UCSD-AML1 (cell line): ENCODE results near the gene SH3BP4.
"Not testable (repeated sequence)": the region's sequence is repeated elsewhere in the genome, so short reads cannot be mapped to it uniquely, and the experiment has no call there.

Experiments used
- DNase-seq: peaks from one replicate; lab custom pipeline; 2025; ENCODE audit not compliant: unreplicated experiment; lab: John Stamatoyannopoulos, UW

SH3BP4 gene

DNA sequence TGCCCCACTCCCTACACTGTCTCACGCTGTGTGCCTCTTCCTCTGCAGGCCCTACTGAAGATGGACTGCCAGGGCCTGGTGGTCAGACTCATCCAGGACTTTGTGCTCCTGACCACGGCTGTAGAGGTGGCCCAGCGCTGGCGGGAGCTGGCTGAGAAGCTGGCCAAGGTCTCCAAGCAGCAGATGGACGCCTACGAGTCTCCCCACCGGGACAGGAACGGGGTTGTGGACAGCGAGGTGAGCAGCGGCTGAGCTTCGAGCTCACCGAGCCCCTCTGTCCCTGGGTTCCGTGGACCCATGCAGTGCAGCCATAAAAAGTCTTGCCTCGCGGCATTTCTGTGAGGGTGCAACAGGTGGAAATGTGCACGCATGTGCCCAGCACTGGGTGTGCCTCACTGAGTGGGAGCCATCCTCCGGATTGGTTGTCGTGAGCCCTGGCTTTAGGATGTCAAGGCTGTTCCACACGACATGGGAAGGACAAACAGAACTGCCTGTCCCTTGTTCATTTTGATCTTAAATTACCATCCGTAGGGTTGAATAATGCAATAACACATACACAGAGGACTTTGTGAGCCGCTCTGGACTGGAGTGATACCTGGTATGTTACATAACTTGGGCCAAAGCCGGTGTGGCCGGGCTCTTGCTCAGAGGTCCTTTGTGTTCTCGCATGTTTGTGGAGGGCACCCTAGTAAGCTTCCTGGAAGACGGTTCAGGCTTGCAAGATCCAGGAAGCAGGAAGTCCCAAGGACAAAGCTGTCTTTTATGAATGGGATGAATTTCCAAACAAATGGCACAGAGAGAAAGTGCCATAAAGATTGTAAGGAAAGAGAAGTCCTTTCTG lies 100.9 kb downstream of the SH3BP4 start:
- DNase-seq = no peak

DNA sequence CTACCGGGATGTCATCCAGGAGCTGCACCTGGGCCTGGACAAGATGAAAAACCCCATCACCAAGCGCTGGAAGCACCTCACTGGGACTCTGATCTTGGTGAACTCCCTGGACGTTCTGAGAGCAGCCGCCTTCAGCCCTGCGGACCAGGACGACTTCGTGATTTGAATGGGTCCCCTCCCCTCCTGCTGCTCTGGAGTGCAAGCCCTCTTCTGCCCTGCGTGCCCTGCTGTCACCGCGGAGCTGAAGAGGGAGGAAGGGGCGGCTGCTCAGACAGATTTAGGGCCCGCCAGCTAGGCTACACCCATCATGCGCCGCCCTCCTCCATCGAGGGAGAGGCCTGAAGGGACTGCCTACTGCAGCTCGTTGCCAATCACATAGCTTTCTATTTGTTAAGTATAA lies 101.8 kb downstream of the SH3BP4 start:
- DNase-seq = no peak

DNA sequence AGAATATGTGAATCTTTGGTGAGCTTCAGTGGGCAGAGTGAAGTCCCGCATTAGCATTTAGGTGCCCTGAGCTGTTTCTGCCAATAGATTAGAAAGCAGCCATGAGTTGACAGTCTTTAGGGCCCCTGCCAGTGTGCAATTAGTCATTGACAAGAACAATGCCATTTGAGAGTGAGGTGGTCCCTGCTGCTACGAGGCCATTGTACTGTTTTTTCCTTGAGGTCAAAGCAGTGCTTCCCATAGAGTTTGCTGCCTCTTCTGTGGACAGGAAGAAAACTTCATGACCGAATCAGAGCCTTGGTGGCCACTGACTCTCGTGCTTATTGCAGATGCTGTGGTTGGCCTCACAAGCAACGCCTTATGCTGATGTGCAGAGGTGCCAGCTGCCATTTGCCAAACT lies 102.7 kb downstream of the SH3BP4 start:
- no peak for DNase-seq

DNA sequence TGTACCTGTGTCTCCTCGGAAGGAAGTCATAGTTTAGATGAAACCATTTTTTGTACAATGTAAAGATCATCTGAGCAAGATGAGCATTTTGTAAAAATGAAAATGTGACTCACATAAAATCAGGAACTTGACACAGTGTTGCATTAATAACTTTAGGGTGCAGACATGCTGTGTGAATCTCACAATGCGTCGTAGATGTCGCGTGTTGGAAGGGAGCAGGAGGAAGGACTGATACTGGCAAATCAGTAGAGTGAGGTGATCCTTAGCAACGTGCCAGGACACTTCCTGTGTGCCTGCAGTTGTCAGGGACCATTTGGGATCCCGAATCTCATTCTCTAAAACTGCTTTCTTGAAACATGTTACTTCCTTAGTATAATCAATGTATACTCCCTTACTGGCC lies 103.1 kb downstream of the SH3BP4 start:
- DNase-seq = no peak

DNA sequence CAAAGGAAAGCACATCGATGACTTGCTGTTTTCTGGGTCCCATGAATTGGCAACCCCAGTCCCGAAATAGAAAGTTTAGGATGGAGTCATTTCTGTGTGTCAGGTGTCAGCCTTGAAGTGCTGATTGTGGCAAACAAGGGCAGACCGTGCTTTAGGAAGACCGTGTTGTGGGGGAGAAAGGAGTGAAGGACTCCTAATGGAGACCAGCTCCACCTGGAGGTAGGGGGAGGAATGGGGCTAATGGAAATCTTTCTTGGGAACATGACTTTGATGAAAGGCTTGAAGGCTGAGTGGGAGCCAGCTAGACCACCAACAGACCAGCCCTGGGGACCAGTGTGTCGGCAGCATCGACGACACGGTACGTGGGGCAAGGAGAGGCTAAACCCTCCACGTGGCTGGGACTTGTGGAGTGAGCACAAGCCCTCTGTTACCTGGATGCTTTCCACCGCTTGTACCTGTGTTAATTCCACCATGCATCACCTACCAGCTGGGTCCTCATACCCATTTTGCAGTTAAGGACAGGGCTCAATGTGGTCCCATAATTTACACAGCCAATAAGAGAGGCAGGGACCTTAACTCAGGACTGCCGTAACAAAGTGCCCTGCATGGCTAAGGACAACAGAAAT lies 104.2 kb downstream of the SH3BP4 start:
- DNase-seq = no peak

DNA sequence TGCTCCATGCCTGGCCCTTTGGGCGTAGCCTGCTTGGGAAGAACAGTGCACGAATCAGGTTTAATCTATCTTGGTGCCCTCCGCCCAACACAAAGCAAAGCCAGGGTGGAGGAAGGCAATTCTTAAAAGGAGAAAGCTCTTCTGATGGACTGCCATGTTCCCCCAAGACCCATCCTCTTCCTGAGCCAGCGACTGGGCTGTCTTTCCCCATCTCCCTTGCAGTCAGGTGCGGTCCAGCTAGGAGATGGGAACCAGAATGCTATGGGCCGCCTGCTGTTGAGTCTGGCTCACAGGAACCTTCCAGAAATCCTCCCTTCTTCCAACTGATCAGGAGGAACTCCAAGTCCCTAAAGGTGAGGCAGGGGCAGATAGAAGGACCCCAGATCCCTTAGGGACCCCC lies 105.0 kb downstream of the SH3BP4 start:
- DNase-seq = no peak

DNA sequence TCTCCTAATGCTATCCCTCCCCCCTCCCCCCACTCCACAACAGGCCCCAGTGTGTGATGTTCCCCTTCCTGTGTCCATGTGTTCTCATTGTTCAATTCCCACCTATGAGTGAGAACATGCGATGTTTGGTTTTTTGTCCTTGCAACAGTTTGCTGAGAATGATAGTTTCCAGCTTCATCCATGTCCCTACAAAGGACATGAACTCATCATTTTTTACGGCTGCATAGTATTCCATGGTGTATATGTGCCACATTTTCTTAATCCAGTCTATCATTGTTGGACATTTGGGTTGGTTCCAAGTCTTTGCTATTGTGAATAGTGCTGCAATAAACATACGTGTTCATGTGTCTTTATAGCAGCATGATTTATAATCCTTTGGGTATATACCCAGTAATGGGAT lies 105.8 kb downstream of the SH3BP4 start:
- not testable (repeated sequence) for DNase-seq

DNA sequence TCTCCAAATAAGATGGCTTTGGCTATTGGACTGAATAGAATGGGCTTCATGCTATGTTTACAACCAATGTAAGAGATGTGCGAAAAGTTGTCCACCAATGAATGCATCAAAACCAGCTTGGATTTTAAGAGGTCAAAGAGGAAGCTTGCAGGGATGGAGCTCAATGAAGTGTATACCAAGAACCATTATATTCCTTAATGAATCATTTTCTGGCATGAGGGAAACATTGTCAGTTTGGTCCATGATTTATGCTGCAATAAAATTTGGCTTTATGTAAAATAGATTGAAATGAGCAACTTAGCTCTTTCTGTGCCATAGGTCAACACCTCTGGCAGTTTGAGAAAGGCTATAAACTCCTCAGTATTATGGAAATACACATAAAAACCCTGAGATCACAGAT lies 107.3 kb downstream of the SH3BP4 start:
- DNase-seq = no peak

DNA sequence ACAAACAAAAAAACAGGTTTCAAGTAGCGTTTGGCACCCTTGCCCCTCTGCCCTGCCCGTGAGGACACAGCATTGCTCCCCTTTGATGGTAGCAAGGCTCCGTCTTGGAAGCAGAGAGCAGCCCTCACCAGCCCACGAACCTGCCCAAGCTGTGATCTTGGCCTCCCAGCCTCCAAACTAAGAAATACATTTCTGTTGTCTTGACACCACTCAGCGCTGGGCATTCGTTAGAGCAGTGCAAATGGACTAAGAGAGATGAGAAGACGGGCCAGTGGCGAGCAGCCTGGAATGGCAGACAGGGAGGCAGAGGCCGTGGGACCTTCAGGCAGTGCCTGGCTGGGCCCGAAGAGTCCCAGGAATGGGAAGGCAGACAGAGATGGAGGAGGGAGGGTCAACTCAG lies 109.8 kb downstream of the SH3BP4 start:
- DNase-seq = no peak

DNA sequence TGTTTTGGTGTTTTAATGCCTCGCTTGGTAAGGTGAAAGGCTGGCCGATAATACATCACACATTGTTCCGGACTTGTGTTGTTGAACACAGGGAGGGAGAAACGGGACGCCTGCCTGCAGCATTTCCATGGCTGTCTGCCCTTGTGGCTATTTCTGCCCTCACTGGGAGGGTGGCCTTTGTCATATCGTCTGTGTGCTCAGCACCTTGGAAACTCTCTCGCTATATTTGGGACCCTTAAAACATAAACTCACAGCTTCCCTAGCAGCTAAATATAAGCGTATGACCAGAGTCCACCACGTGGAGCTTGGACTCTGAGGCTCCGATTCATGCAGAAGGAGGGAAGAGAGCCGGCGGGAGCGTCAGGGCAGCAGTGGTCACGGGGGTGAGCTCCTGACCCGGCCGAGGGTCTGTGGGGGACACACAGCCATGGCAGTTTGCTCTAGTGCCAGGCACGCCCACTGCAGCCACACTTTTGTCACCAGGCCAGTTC lies 111.7 kb downstream of the SH3BP4 start:
- DNase-seq = no peak

DNA sequence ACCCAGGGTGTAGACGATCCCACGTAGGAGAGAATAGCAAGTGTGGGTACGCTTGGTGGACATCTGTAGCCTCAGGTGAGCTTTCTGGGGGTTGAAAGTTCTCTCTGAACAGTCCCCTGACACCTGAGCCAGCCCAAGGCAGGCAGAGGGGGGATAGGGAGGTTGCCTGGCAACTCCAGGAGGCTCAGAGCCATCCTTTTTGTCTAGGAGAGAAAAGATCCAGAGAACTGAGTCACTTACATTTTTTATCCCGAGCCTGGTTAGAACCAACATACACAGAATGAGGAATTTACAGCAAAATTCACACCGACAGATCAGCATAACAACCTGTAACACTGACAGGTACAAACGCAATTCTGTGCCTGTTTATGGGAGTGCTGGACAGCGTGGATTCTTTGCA lies 113.2 kb downstream of the SH3BP4 start:
- DNase-seq = no peak

DNA sequence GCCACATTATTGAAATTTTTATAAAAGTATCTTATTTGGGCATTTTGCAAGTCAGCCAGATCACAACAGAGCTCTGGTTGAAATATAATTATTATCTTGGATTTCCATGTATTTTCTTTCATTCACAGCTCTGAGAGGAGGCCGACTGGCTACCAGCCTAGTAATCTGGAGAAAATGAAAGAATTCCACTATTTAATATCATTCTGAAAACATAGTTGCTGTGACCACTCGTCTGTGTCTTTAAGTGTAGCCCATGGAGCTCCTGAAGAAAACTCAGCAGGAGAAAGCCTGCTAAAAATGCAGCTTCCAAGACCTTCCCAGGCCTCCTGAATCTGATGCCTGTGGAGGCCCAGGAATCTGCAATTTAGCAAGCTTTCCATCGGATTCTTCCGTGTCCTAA lies 114.7 kb downstream of the SH3BP4 start:
- DNase-seq = no peak

DNA sequence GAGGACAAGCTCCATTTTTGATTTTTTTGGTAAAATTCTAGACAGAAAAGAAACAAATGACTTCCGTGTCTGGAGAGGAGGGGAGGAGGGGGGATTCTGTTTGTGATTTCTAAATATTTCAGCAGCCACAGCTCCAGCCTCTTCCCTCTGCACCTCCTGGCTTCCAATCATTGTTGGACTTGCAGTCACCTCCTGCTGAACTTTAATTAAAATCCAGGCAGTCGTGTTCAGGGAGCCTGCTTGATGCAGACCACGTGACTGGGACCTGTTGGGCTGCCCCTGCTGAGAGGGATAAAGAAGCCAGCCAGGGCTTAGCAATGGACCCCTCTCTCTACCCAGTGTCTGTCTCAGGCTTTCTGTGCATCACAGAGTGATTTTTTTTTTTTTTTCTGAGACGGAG lies 115.1 kb downstream of the SH3BP4 start:
- DNase-seq = no peak

DNA sequence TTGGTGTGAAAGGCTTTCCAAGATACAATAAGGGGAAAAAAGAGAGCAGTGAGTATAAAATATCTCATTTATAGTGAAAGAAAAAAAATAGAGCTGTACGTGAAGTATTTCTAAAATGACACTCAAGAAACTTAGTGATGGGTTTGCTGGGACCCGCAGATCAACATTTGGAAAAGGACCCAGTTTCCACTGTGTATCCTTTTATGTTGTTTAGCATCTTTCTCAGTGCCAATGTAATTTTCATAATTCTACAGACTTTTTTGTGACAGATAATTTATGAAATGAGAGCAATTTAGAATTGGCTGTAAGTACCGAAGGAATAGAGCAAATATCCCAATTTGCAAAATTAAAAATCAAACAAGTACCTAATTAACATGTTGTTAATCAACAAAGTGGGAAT lies 116.9 kb downstream of the SH3BP4 start:
- DNase-seq = no peak

DNA sequence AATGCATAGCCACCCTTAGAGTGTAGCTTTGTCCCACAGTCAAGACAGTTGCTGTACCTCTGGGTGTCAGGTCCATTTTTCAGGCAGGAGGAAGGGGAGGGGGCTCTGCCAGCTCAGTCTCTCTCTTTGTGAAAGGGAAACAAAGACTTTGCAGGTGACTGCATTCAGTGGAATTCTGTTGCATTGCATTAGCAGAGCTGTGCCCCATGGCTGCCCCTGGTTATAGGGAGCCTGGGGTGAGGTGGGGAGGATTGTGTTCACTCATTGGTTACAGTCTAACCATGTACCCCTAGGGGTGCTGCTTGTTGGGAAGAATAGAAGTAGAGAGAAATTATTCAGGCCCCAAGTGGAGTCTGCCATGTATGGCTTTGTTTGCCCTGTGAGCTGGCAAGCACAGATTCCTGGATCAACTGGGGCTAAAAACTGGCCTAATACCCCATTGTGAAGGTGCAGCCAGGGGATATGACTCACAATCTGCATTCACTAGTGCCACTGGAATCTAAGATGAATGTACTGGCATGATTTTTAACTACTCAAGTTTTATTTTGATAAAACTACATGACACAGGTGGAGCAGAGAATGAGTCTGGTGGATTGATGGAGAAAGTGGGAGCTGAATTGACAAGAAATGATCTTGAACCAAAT lies 118.4 kb downstream of the SH3BP4 start:
- no peak for DNase-seq

DNA sequence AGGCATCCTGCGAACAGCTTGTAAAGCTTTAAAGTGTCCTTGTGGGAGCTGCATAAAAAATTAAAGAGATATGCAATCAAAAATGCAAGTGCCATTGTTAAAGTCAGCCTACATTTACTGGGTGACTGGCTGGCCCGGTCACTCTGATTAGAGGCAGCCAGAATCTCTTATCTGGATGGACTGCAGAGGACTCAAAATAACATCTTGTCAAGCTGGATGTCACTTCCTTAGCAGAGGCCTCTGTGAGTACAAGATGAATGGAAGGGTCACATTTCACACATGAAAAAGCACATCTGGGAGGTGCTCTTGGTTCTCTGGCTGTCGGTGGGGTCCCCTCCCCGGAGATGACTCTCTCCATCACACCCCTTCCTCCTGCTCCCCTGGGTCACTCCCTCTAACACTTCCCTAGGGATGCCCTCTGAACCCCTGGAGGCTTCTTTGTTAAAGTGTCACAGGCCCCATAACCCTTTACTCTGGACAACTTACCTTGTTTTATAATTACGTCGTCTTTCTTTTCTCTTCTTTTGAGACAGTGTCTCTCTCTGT lies 122.1 kb downstream of the SH3BP4 start:
- no peak for DNase-seq

DNA sequence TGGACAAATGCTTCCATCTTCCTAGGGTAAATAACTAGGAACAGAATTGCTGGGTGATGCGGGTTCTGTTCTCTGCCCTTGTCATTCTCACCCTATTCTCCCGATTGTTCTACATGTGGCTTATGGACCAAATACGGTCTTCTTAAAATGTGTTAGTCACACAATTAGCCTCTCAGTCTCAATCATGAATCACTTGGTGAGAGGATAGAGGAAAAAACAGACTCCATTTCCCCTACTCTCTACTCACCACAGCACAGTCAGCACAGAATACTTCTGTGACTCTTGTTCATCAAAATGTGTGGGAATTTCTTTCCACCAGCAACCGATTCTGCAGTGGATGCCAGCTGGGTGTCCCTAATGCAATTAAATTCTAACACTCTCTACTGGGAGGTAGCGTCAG lies 125.2 kb downstream of the SH3BP4 start:
- DNase-seq = no peak

DNA sequence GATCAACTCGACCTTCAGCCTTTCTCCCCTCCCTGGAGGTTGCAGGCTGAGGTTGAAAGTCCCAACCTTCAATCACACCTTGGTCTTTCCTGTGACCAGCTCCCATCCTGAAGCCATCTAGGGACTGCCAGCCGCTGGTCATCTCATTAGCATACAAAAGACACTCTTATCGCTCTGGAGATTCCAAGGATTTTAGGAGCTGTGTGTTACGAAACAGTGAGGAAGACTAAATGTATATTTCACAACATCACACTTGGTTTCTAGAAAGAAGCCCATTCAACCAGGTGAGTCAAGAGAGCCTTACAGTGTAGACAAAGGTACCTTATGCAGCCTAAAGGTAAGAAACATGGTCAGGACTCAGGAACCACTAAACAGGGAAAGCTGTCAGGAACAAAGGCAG lies 126.4 kb downstream of the SH3BP4 start:
- no peak for DNase-seq

DNA sequence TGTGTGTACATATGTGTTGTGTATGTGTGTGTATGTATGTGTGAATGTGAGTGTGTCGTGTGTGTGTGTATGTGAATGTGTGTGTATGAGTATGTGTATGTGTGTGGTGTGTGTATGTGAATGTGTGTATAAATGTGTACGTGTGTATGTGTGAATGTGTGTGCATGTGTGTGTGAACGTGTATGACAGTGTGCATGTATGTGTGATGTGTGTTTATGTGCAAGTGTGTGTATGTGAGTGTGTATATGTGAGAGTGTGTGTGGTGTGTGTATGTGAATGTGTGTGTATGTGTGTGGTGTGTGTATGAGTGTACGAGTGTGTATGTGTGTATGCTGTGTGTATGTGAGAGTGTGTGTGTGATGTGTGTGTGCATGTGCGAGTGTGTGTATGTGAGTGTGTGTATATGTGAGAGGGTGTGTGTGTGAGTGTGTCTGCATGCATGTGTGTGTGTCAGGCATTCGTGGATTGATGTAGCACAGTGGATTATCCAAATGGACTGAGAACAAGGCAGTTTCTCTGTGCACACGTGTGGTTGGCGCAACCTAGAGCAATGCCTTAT lies 127.2 kb downstream of the SH3BP4 start:
- no peak for DNase-seq

DNA sequence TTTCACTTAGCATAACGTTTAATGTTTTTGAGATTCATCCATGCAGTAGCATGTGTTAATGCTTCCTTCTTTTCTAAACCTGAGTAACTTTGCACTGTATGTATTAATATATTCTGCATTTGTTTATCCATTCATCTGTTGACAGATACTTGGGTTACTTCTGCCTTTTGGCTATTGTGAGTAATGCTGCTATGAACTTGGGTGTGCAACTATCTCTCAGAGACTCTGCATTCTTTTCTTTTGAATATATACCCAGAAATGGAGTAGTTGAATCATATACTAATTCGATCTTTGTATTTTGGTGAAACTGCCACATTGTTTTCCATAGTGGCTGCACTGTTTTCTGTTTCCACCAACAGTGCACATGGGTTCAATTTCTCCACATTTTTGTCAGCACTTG lies 128.3 kb downstream of the SH3BP4 start:
- no peak for DNase-seq

DNA sequence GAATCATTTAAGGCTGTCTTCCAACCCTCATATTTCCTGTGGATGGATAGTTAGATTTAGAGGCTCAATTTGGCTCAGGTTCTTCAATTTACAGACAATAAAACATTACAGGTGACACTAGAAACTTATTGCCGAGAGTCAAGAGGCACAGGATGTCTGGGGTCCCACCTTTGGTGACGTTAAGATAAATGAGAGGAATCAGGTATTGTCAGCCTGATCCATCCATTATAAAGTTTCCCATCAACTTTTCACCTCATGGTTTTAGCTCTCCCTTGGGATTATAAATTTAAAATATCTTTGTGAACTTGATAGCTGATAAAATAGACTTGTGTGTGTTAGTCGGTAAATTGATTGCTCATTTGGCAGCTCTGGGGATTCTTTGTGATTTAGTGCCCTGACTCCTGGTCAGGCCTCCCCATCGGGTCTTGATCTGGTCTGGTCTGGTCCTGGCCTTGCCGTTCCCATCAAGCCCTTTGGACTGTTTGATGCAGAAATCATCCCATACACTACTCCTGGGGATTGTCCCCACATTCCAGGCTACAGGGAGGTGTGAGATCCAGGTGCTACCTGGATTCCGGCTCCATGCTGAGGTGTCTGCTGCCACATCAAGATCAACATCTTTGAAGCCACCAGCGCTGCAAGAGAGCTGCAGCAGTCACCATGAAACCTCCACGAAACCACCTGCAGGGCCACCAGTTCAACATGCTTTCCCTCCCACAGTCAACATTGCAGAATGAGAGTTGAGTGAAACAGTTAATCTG lies 130.9 kb downstream of the SH3BP4 start:
- DNase-seq = no peak
